Gastrocnemius medialis (tissue), 4 donors: ENCODE results near the gene HGFAC. TPM values are rescaled to one million over a fixed set of nuclear protein-coding genes. Genes with fewer than 3 reads are reported as not detected.

Experiments
- ATAC-seq, 2 donors: fragments of 150-250 bp; one replicate each; pipeline ENCODE4 v1.9.1; 2016
- DNase-seq, 2 donors: peaks; one replicate each; pipeline ENCODE4 v3.0.0-alpha.2; 2019
- H3K27ac ChIP-seq, 4 donors: fragments of 200-600 bp; sonication (generic); 1 replicate in 1 of 4; 2 replicates in 3 of 4; pipeline ENCODE4 v1.5.1; 2016 to 2018; ENCODE audit warnings: mild to moderate bottlenecking in 2 of 4, moderate library complexity in 1 of 4
- H3K27me3 ChIP-seq, 3 donors: fragments of 200-600 bp; sonication (generic) in 2 of 3; 1 replicate in 1 of 3; 2 replicates in 2 of 3; pipeline versions ENCODE4 v1.5.1 to v1.6.0; 2016 to 2019; ENCODE audit warnings: mild to moderate bottlenecking in 1 of 3, moderate library complexity in 1 of 3
- H3K36me3 ChIP-seq, 2 donors: fragments of 200-600 bp; sonication (generic) in 1 of 2; one replicate each; pipeline ENCODE4 v1.5.1; 2017 to 2018
- H3K4me1 ChIP-seq, 2 donors: fragments of 200-600 bp; sonication (generic) in 1 of 2; one replicate each; pipeline ENCODE4 v1.5.1; 2016 to 2017; ENCODE audit warnings: mild to moderate bottlenecking in 2 of 2
- H3K4me3 ChIP-seq, 4 donors: fragments of 200-600 bp; sonication (generic) in 3 of 4; 1 replicate in 1 of 4; 2 replicates in 3 of 4; pipeline ENCODE4 v1.5.1; 2016 to 2019; ENCODE audit warnings: mild to moderate bottlenecking in 2 of 4
- H3K9me3 ChIP-seq, 3 donors: fragments of 200-600 bp; sonication (generic) in 2 of 3; 1 replicate in 1 of 3; 2 replicates in 2 of 3; pipeline ENCODE4 v1.5.1; 2016 to 2019
- CTCF ChIP-seq, 5 experiments: fragments of 450-650 bp in 3 of 5; fragments of 200-600 bp in 2 of 5; sonication (generic) in 2 of 5; IDR thresholded peaks in 4 of 5; conservative IDR thresholded peaks in 1 of 5; 1 replicate in 4 of 5; 2 replicates in 1 of 5; pipeline ENCODE4 v1.5.1; 2016 to 2019; ENCODE audit warnings: antibody characterized with exemption in 5 of 5, mild to moderate bottlenecking in 3 of 5, moderate library complexity in 3 of 5
- POLR2A ChIP-seq, 2 donors: fragments of 450-650 bp; IDR thresholded peaks; one replicate each; pipeline ENCODE4 v1.6.1; 2017; ENCODE audit warnings: antibody characterized with exemption in 2 of 2, mild to moderate bottlenecking in 2 of 2, moderate library complexity in 2 of 2
- in situ Hi-C, 4 donors: fragments of 200-750 bp; cut with MboI; loops; one replicate each; pipeline versions ENCODE4 v1.15.0 to v1.8.0; 2017; ENCODE audit warnings: low sequenced_read_pairs in 4 of 4
- intact Hi-C: fragments of 100-400 bp; cut with DNase I; formaldehyde crosslinking; loops from one replicate; pipeline ENCODE4 v1.15.1; 2023; ENCODE audit warnings: low total_unique reads
- total RNA-seq, 4 donors: library from RNA; depleted of rRNA; stranded (reverse); fragments of >200 nt; gene quantifications; one replicate each; pipeline versions ENCODE4 v1.1.0 to v1.2.3, GENCODE V29; 2016

The HGFAC gene
- total RNA-seq, 4 donors from 2014 or later: 0.20 to 0.68 (median 0.59) TPM

DNA sequence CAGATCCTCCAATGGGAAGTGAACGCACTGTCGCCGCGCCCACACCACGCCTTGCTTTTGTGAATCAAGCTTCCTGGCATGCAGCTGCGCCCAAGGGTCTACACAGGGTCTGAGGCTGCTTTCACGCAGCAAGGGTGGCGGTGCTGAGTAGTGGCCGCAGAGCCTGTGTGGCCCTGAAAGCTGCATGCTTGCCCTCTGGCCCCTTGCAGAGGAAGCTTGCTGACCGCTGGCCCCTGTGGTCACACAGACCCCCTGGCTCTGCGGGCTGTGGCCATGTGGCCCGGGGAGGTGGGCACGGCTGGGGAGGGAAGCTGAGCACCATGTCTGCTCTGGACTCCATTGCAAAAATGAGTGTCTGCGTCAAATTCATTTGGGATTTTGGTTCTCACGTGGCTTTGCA lies 30.1 kb downstream of the HGFAC start:
- intact Hi-C loops (no loop called here), in situ Hi-C loops (loop anchor here in 1 of 4 donors (25.0 kb wide), 1 partner anchor 260 kb away; no protein-coding TSS in a partner anchor)
- Histone ChIP-seq H3K27me3 (no peaks in the 10 kb centered on the region), H3K9me3 (no peaks in the 10 kb centered on the region), H3K4me3 (no peak overlapping the region), H3K27ac (peak overlapping the region in 2 of 4 donors; percentile 6 to 74), H3K4me1 (peaks cover 4 to 40% of the 10 kb centered on the region in 2 donors), H3K36me3 (no peaks in the 10 kb centered on the region)
- DNase-seq (no peak), ATAC-seq (no peak)
- no peak for TF ChIP-seq CTCF (IDR thresholded peaks at IDR 0.05 in 4 of 5, conservative IDR thresholded peaks at IDR 0.05 in 1 of 5)
- no peak for TF ChIP-seq POLR2A (IDR thresholded peaks at IDR 0.05)

DNA sequence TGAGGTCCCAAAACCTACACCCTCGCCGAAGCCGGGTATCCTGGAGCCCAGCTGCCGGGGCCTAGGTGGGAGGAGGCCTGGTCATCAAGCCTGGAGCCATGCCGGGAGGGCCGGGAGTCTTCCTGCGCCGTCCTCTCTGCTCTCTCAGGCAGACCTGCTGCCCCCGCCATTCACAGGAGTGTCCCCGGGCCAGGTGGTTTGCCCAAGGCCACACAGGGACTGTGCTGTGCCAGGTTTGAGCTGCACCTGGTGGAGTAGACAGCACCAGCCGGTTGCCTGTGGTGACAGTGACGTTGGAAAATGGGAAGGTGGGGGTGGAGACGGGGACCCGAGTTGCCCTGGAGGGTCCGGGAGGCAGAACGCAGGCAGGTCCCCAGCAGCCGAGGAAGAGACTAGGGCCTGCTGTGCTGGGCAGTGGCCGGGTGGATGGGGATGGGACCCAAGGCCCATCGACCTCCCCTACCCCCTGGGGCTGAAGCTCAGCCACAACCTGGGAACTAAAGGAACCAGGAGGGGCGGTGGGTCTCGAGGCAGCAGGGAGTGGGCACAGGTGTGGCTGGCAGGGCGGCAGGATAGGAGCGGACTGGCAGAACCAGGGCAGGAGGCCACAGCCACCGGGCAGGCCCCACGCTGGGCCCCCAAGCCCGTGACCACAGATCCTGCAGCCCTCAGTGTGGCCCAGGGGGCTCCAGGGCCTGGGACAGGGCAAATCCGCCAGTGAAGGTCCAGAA lies 30.8 kb downstream of the HGFAC start:
- DNase-seq (peak in 1 of 2 donors; percentile 49), ATAC-seq (peak in 1 of 2 donors; percentile 8)
- intact Hi-C loops: no loop called here
- in situ Hi-C loops: loop anchor here in 1 of 4 donors (25.0 kb wide), 1 partner anchor 260 kb away; no protein-coding TSS in a partner anchor
- peaks cover 1 to 33% of the 10 kb centered on the region in 2 donors for H3K4me1 ChIP-seq
- H3K9me3 ChIP-seq: no peaks in the 10 kb centered on the region
- TF ChIP-seq POLR2A (IDR thresholded peaks at IDR 0.05) (no peak), CTCF (IDR thresholded peaks at IDR 0.05 in 4 of 5, conservative IDR thresholded peaks at IDR 0.05 in 1 of 5) (no peak)
- H3K4me3 ChIP-seq: no peak overlapping the region
- no peaks in the 10 kb centered on the region for H3K36me3 ChIP-seq
- H3K27me3 ChIP-seq: no peaks in the 10 kb centered on the region
- H3K27ac ChIP-seq: peak overlapping the region; percentile 6 to 74 (median 53)

- H3K4me1 ChIP-seq: peaks cover 0 to 30% of the 10 kb centered on the region in 2 donors
- H3K27me3 ChIP-seq: no peaks in the 10 kb centered on the region
- ATAC-seq: peak in 1 of 2 donors; percentile 38
- intact Hi-C loops: no loop called here
- H3K4me3 ChIP-seq: no peak overlapping the region
- TF ChIP-seq CTCF (IDR thresholded peaks at IDR 0.05 in 4 of 5, conservative IDR thresholded peaks at IDR 0.05 in 1 of 5): no peak
- no peak for TF ChIP-seq POLR2A (IDR thresholded peaks at IDR 0.05)
- H3K36me3 ChIP-seq: no peaks in the 10 kb centered on the region
- in situ Hi-C loops: loop anchor here in 1 of 4 donors (25.0 kb wide), 1 partner anchor 261 kb away; no protein-coding TSS in a partner anchor
- no peaks in the 10 kb centered on the region for H3K9me3 ChIP-seq
- peak overlapping the region; percentile 6 to 74 (median 53) for H3K27ac ChIP-seq
- DNase-seq: peak in 1 of 2 donors; percentile 71
Measured at GRCh38 chr4:3473181-3473950, 31.6 kb downstream of the HGFAC start.

DNA sequence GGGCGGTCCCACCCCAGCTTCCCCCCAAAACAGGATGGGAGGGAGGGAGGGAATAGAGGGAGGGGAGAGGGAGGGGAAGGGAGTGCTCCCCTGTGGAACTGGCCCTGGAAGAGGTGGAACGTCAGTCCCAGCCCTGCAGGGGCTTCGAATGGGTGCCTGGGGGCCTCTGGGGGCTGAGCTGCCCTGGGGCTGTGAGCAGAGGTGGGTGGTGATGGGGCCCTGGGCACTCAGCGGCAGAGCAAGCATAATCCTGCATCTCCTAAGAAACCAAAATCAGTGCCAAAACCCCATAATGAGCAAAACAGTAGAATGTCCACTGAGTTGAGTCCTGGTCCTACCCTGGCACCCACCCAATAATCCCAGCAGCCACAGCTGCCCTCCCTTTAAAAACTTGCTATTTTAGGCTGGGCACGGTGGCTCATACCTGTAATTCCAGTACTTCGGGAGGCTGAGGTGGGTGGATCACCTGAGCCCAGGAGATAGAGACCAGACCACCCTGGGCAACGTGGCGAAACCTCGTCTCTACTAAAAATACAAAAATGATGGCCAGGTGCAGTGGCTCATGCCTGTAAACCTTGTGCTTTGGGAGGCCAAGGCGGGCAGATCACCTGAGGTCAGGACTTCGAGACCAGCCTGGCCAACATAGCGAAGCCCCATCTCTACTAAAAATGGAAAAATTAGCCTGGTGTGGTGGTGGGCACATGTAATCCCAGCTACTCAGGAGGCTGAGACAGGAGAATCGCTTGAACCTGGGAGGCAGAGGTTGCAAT lies 32.4 kb downstream of the HGFAC start:
- H3K9me3 ChIP-seq: no peaks in the 10 kb centered on the region
- H3K36me3 ChIP-seq: no peaks in the 10 kb centered on the region
- in situ Hi-C loops: loop anchor here in 1 of 4 donors (25.0 kb wide), 1 partner anchor 262 kb away; no protein-coding TSS in a partner anchor
- peak in 1 of 2 donors; percentile 21 for DNase-seq
- H3K4me1 ChIP-seq: peaks cover 0 to 28% of the 10 kb centered on the region in 2 donors
- H3K27ac ChIP-seq: peak overlapping the region in 2 of 4 donors; percentile 64 to 74
- intact Hi-C loops: no loop called here
- ATAC-seq: no peak
- H3K4me3 ChIP-seq: no peak overlapping the region
- TF ChIP-seq CTCF (IDR thresholded peaks at IDR 0.05 in 4 of 5, conservative IDR thresholded peaks at IDR 0.05 in 1 of 5): no peak
- TF ChIP-seq POLR2A (IDR thresholded peaks at IDR 0.05): no peak
- H3K27me3 ChIP-seq: no peaks in the 10 kb centered on the region
